Suppressor macrophage treated with lipopolysaccharide for 4 hours (primary cell): Measurements from ENCODE around the gene DNAH14.
A peak's percentile ranks its signal among the peaks of the same experiment; 100 is the strongest.
"Not testable (repeated sequence)": the region's sequence is repeated elsewhere in the genome, so short reads cannot be mapped to it uniquely, and the experiment has no call there.

Source experiments
- DNase-seq: peaks from one replicate; pipeline ENCODE4 v3.0.0-alpha.2; 2020

The DNAH14 gene

GRCh38 chr1:224922404-224923164 lies 6.9 kb upstream of the DNAH14 start:
- peak; percentile 27 for DNase-seq

GRCh38 chr1:224923726-224924125 lies 5.7 kb upstream of the DNAH14 start:
- no peak for DNase-seq

- DNase-seq, result not testable (repeated sequence)
These were observed 1.8 kb upstream of the DNAH14 start for GRCh38 chr1:224927631-224928030.

GRCh38 chr1:224928906-224929305 lies 569 bp upstream of the DNAH14 start:
- no peak for DNase-seq

DNA sequence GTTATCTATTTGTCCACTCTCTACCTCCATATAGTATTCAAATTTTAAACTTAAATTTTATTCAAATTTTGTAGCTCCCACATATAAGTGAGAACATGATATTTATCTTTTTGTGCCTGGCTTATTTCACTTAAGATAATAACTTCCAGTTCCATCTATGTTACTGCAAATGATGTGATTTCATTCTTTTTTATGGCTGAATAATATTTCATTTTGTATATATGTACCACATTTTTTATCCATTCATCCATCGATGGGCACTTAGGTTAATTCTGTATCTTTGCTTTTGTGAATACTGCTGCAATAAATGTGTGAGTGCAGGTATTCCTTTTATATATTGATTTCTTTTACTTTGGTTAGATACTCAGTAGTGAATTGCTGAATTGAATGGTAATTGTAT lies 2.1 kb downstream of the DNAH14 start:
- no peak for DNase-seq

GRCh38 chr1:224932607-224933249 lies 3.3 kb downstream of the DNAH14 start:
- no peak for DNase-seq

- no peak for DNase-seq
These were observed 4.1 kb downstream of the DNAH14 start for GRCh38 chr1:224933584-224933983.

- no peak for DNase-seq
These were observed 9.2 kb downstream of the DNAH14 start for GRCh38 chr1:224938652-224939051.

- peak; percentile 3 for DNase-seq
These were observed 10.5 kb downstream of the DNAH14 start for GRCh38 chr1:224939844-224940425.

DNA sequence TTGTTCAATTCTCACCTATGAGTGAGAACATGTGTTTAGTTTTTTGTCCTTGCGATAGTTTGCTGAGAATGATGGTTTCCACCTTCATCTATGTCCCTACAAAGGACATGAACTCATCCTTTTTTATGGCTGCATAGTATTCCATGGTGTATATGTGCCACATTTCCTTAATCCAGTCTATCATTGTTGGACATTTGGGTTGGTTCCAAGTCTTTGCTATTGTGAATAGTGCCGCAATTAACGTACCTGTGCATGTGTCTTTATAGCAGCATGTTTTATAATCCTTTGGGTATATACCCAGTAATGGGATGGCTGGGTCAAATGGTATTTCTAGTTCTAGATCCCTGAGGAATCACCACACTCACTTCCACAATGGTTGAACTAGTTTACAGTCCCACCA lies 11.3 kb downstream of the DNAH14 start:
- DNase-seq, result not testable (repeated sequence)

GRCh38 chr1:224945651-224946348 lies 16.3 kb downstream of the DNAH14 start:
- not testable (repeated sequence) for DNase-seq

- DNase-seq, result not testable (repeated sequence)
These were observed 16.8 kb downstream of the DNAH14 start for GRCh38 chr1:224946349-224946691.

DNA sequence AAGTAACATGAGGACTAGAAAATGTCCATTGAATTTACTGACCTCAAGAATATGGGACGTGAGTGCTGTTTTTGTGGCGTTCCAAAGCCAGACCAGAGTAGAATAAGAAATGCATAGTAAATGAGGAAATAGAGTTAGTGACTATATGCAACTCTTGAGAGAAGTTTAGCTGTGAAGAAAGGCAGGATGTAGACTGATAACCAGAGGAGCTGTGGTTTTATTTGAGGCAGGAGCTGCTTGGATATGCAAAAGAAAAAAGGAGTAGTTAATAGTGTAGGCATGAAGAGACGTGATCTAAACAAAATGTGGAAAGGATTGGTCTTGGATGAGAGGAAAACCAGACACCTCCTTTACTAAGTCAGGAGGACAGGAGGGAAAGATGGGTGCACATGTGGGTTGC lies 28.2 kb downstream of the DNAH14 start:
- DNase-seq, result no peak

DNA sequence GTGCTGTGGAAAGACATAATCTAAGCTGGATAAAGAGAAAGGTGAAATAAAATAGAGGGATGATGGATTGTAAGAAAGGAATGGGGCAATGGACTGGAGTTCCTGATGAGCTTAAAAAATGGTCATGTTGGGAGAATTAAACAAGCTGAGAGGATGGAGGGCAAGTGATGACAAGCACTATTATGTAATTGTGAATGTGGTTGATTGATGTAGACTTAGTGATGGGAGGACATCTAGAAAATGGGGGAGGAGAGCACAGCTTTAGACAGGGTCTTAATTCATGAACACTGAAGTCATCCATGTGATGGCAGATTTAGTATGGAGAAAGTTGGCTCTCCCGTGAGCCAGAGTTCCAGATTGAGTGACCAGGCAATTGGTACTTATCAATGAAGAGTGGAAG lies 29.0 kb downstream of the DNAH14 start:
- no peak for DNase-seq

DNA sequence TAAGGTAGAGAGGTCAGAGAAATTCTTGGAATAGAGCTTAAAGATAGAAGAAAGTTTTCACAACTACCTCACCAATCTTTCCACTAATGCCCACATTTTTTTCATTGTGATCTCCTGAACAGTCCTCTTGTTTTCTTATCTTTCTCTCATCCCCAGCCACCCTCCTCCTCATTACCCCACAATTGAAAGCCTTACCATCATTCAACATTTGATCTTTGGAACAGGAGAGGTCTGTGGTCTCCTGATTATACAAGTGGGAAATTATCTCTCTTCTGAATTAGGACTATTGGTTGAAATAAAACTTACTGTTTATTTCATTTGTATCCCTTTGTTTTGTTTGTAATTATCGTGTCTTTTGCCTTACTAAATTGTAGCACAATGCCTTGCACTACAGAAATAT lies 29.6 kb downstream of the DNAH14 start:
- no peak for DNase-seq

DNA sequence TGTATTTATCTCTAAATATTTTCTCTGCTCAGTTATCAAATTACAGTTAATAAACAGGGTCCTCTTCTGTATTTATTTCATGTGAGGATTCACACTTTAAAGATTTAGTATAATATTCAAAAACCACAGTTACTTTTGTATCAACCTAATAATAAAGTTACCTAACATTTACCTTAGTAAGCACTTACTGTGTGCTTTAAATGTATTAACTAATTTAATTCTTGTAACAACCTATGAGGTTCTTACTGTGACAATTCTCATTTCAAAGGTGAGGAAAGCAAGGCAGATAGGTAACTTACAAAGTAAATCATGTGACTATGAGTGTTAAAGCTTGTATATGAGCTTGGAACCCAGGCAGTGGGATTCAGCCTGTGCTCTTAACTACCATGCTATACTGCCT lies 30.2 kb downstream of the DNAH14 start:
- no peak for DNase-seq

DNA sequence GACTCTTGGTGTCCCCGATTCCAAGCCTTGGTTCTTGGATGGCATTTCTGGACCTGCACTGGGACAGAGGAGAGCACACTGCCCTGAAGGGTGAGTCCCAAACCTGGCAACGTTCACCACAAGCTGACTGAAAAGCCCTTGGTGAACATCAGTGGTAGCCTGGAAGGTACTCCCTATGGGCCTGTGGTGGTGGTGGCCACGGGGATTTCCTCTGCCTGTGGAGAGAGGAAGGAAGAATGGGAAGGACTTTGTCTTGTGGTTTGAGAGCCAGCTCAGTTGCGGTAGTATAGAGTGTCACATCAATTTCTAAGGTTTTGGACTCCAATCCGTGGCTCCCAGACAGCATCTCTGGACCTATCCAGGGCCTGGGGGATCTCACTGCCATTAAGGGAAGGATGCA lies 50.7 kb downstream of the DNAH14 start:
- no peak for DNase-seq

- DNase-seq, result not testable (repeated sequence)
These were observed 52.5 kb downstream of the DNAH14 start for GRCh38 chr1:224981922-224982354.

- DNase-seq, result no peak
These were observed 58.6 kb downstream of the DNAH14 start for GRCh38 chr1:224988042-224988441.

GRCh38 chr1:224989615-224990014 lies 60.1 kb downstream of the DNAH14 start:
- DNase-seq, result no peak

- DNase-seq, result not testable (repeated sequence)
These were observed 62.1 kb downstream of the DNAH14 start for GRCh38 chr1:224991550-224991949.

- no peak for DNase-seq
These were observed 66.1 kb downstream of the DNAH14 start for GRCh38 chr1:224995602-224996001.

DNA sequence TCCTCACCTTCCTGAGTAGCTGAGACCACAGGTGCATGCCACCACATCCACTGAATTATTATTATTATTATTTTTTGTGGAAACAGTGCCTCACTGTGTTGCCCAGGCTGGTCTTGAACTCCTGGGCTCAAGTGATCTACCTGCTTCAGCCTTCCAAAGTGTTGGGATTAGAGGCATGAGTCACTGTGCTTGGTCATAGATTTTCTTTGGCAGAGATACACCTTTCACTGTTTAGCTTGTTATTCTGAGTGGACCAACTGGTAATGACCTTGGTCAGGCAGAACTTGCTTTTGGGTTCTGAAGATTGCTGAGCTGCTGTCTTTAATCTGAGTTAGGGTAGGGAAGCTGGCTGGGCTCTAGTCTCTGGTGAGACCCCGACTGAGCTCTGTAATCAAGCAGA lies 66.8 kb downstream of the DNAH14 start:
- no peak for DNase-seq

DNA sequence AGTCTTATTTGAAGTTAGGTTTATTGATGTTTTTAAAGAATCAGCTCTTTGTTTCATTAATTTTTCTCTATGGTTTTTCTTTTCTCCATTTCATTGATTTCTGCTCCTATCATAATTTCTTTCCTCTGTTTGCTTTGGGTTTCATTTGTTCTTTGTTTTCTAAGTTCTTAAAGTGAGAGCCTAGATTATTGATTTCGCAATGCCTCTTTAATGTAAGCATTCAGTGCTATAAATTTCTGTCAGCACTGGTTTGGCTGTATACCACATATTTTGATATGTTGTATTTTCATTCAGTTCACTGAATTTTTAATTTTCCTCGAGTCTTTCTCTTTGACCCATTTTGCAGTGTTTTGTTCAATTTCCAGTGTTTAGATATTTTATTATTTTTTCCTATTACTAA lies 68.7 kb downstream of the DNAH14 start:
- DNase-seq, result no peak
